Natural killer cell (primary cell): ENCODE data around the gene DPPA4. TPM values are rescaled to one million over a fixed set of nuclear protein-coding genes. Genes with fewer than 3 reads are reported as not detected.

Experiments
- ATAC-seq, 3 donors: fragments of 150-1000 bp in 2 of 3; fragments of 200-7000 bp in 1 of 3; cut with Tn5 transposase; 1 replicate in 1 of 3; 2 replicates in 2 of 3; pipeline ENCODE4 v1.10.0; 2021; ENCODE audit warnings: mild to moderate bottlenecking in 2 of 3, moderate library complexity in 2 of 3
- DNase-seq, 2 donors: peaks; one replicate each; pipeline versions ENCODE4 v3.0.0 to v3.0.0-alpha.2; 2013 to 2021; ENCODE audit warnings: mixed read lengths in 1 of 2
- H3K27ac ChIP-seq: one replicate; pipeline ENCODE4 v1.5.1; 2013; ENCODE audit warnings: mild to moderate bottlenecking, low read length
- H3K27me3 ChIP-seq: one replicate; pipeline ENCODE4 v1.6.1; 2013; ENCODE audit warnings: low read length; ENCODE audit not compliant: control insufficient read depth, insufficient read depth
- H3K36me3 ChIP-seq: one replicate; pipeline ENCODE4 v1.6.1; 2013; ENCODE audit warnings: low read length; ENCODE audit not compliant: control insufficient read depth, insufficient read depth
- H3K4me1 ChIP-seq: one replicate; pipeline ENCODE4 v1.6.1; 2013; ENCODE audit warnings: low read length; ENCODE audit not compliant: control insufficient read depth, insufficient read depth
- H3K4me3 ChIP-seq: one replicate; pipeline ENCODE4 v1.5.1; 2013; ENCODE audit warnings: low read length
- H3K9me3 ChIP-seq: one replicate; pipeline ENCODE4 v1.6.1; 2013; ENCODE audit warnings: low read length; ENCODE audit not compliant: control insufficient read depth, insufficient read depth
- H3K27ac Mint-ChIP-seq, 2 donors: one replicate each; pipeline ENCODE4 v1.8.0; 2022; ENCODE audit warnings: mild to moderate bottlenecking in 2 of 2, mixed read lengths in 2 of 2, moderate library complexity in 1 of 2
- H3K27me3 Mint-ChIP-seq, 2 donors: one replicate each; pipeline ENCODE4 v1.8.0; 2022; ENCODE audit warnings: low read depth in 2 of 2, mixed read lengths in 2 of 2
- H3K36me3 Mint-ChIP-seq: one replicate; pipeline ENCODE4 v1.8.0; 2022; ENCODE audit warnings: mixed read lengths
- H3K4me1 Mint-ChIP-seq, 2 donors: one replicate each; pipeline ENCODE4 v1.8.0; 2022; ENCODE audit warnings: mixed read lengths in 2 of 2
- H3K4me3 Mint-ChIP-seq: one replicate; pipeline ENCODE4 v1.8.0; 2022; ENCODE audit warnings: mild to moderate bottlenecking, moderate library complexity, mixed read lengths
- H3K9me3 Mint-ChIP-seq, 2 donors: one replicate each; pipeline ENCODE4 v1.8.0; 2022; ENCODE audit warnings: mixed read lengths in 2 of 2
- CTCF ChIP-seq: fragments of 200-600 bp; IDR thresholded peaks from one replicate; pipeline ENCODE4 v1.8.0; 2022; ENCODE audit warnings: antibody characterized with exemption
- WGBS: methylation state at CpG from one replicate; pipeline ENCODE4 v1.1.7; 2013; ENCODE audit warnings: missing lambda C conversion rate; ENCODE audit not compliant: insufficient coverage; 5-methylcytosine and 5-hydroxymethylcytosine counted together
- intact Hi-C: fragments of 100-400 bp; cut with micrococcal nuclease; formaldehyde crosslinking; loops from one replicate; pipeline ENCODE4 v1.14.2; 2022
- total RNA-seq, 4 donors: library from RNA; stranded (reverse); fragments of 120-200 nt in 1 of 4; gene quantifications; one replicate each; pipeline versions ENCODE4 v1.2.3 to v1.2.4, GENCODE V29; 2013 to 2022

Gene DPPA4
- total RNA-seq, 3 donors from 2014 or later (not counting 1 experiment from before 2014, with no cell fraction given) = 1.2 to 2.3 (median 1.8) TPM

GRCh38 chr3:109355625-109356441, 18.5 kb upstream of the DPPA4 start:
- no peak overlapping the region for H3K27ac Mint-ChIP-seq

DNA sequence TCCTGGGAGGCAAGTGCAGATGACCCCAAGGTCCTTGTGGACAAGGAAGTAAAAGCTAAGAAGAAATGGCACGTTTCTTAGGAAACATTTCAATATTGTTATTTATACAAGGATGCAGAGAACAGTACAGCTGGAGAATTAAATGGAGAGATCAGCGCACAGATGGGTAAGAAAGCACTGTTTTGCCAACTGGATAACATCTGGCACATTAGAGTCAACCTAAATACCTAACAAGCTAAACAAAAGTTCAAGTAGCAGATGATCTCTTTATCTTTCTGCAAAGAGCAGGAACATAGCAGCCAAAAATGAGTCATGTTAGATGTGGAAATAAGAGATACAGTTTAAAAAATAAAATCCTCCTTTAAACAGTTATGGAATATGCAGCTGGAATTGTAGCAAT, 15.7 kb upstream of the DPPA4 start:
- DNase-seq = no peak

More at GRCh38 chr3:109355625-109356441, 18.5 kb upstream of the DPPA4 start:
- TF ChIP-seq CTCF = no peak
- no peak for DNase-seq
- H3K4me1 Mint-ChIP-seq = no peaks in the 10 kb centered on the region
- no peaks in the 10 kb centered on the region for H3K9me3 Mint-ChIP-seq
- Histone ChIP-seq H3K27ac (no peak overlapping the region), H3K4me3 (no peak overlapping the region), H3K9me3 (no peaks in the 10 kb centered on the region), H3K4me1 (no peaks in the 10 kb centered on the region), H3K36me3 (no peaks in the 10 kb centered on the region), H3K27me3 (no peaks in the 10 kb centered on the region)
- H3K4me3 Mint-ChIP-seq = no peak overlapping the region
- intact Hi-C loops = no loop called here
- ATAC-seq = no peak
- 79% methylated on average over 8 of the region's 8 CpGs for WGBS
- peaks cover 0 to 2% of the 10 kb centered on the region in 2 donors for H3K27me3 Mint-ChIP-seq
- H3K36me3 Mint-ChIP-seq = no peaks in the 10 kb centered on the region

GRCh38 chr3:109351231-109351630, 13.9 kb upstream of the DPPA4 start:
- H3K4me3 Mint-ChIP-seq = no peak overlapping the region
- H3K27ac Mint-ChIP-seq = no peak overlapping the region
- Histone ChIP-seq H3K4me3 (no peak overlapping the region), H3K27me3 (no peaks in the 10 kb centered on the region), H3K27ac (no peak overlapping the region), H3K9me3 (no peaks in the 10 kb centered on the region), H3K4me1 (no peaks in the 10 kb centered on the region), H3K36me3 (no peaks in the 10 kb centered on the region)
- no peak for DNase-seq
- H3K27me3 Mint-ChIP-seq = no peaks in the 10 kb centered on the region
- no peaks in the 10 kb centered on the region for H3K36me3 Mint-ChIP-seq
- H3K4me1 Mint-ChIP-seq = no peaks in the 10 kb centered on the region
- TF ChIP-seq CTCF = no peak
- intact Hi-C loops = no loop called here
- no peaks in the 10 kb centered on the region for H3K9me3 Mint-ChIP-seq
- no peak for ATAC-seq

More for the DNA sequence above, 15.7 kb upstream of the DPPA4 start:
- no peaks in the 10 kb centered on the region for H3K4me1 ChIP-seq
- Mint-ChIP-seq H3K4me3 (no peak overlapping the region), H3K27ac (no peak overlapping the region), H3K9me3 (no peaks in the 10 kb centered on the region), H3K4me1 (no peaks in the 10 kb centered on the region), H3K36me3 (no peaks in the 10 kb centered on the region), H3K27me3 (peaks cover 0 to 2% of the 10 kb centered on the region in 2 donors)
- intact Hi-C loops = no loop called here
- H3K27ac ChIP-seq = no peak overlapping the region
- H3K36me3 ChIP-seq = no peaks in the 10 kb centered on the region
- no peak for TF ChIP-seq CTCF
- WGBS = 80% methylated on average over 2 of the region's 2 CpGs
- H3K4me3 ChIP-seq = no peak overlapping the region
- no peaks in the 10 kb centered on the region for H3K9me3 ChIP-seq
- no peak for ATAC-seq
- H3K27me3 ChIP-seq = no peaks in the 10 kb centered on the region
